HEK293 (cell line): ENCODE measurements around the gene THRSP.

Experiments
- CTCF ChIA-PET: fragments of 350-600 bp; formaldehyde crosslinking; extraction: SDS; loops from one replicate; lab custom pipeline; 2021; ENCODE audit warnings: antibody characterized with exemption; lab: Yijun Ruan, JAX
- POLR2A ChIA-PET: fragments of 300-600 bp; formaldehyde crosslinking; extraction: SDS; loops from one replicate; lab custom pipeline; 2020; ENCODE audit warnings: antibody characterized with exemption, inconsistent platforms; lab: Yijun Ruan, JAX
- H3K27ac ChIP-seq: fragments of 200-500 bp; sonication (Bioruptor generic); 2 replicates; pipeline ENCODE4 v1.5.1; 2014; ENCODE audit warnings: low read depth, low read length, control low read depth, inconsistent platforms; ENCODE audit errors: extremely low read depth
- H3K36me3 ChIP-seq, 2 experiments: fragments of 200-500 bp in 1 of 2; sonication (Bioruptor generic) in 1 of 2; 1 replicate in 1 of 2; 2 replicates in 1 of 2; pipeline ENCODE4 v1.5.1; 2014 to 2017; ENCODE audit warnings: inconsistent platforms in 2 of 2, low read length in 2 of 2; ENCODE audit not compliant: control insufficient read depth in 2 of 2, insufficient read depth in 1 of 2
- H3K4me1 ChIP-seq: fragments of 200-500 bp; sonication (Bioruptor generic); 2 replicates; pipeline ENCODE4 v1.5.1; 2014; ENCODE audit warnings: mild to moderate bottlenecking, low read length, inconsistent platforms; ENCODE audit not compliant: control insufficient read depth, insufficient read depth
- H3K4me3 ChIP-seq: 2 replicates; pipeline ENCODE4 v1.5.1; 2011; ENCODE audit warnings: low read depth, mild to moderate bottlenecking, control low read depth, low read length, moderate library complexity
- H3K9me3 ChIP-seq: fragments of 200-500 bp; sonication (Bioruptor generic); 2 replicates; pipeline ENCODE4 v1.5.1; 2014; ENCODE audit warnings: low read depth, low read length, inconsistent platforms; ENCODE audit not compliant: control insufficient read depth, insufficient read depth
- AEBP2 ChIP-seq: fragments of 450-650 bp; formaldehyde crosslinking; IDR thresholded peaks from 2 replicates; pipeline ENCODE4 v1.5.1; 2016; ENCODE audit warnings: missing biosample characterization, missing genetic modification characterization, borderline replicate concordance
- CTCF ChIP-seq: fragments of 450-650 bp; formaldehyde crosslinking; IDR thresholded peaks from 2 replicates; pipeline ENCODE4 v1.5.1; 2016; ENCODE audit warnings: missing biosample characterization, missing genetic modification characterization
- KLF10 ChIP-seq: fragments of 450-650 bp; IDR thresholded peaks from 2 replicates; pipeline ENCODE4 v1.5.1; 2018; ENCODE audit warnings: missing biosample characterization, mild to moderate bottlenecking, missing genetic modification characterization
- MEIS1 ChIP-seq: sonication (generic); formaldehyde crosslinking; IDR thresholded peaks from 2 replicates; pipeline ENCODE4 v1.8.1; 2022; ENCODE audit warnings: missing genetic modification reagents, mild to moderate bottlenecking, borderline replicate concordance
- SCRT2 ChIP-seq: fragments of 450-650 bp; formaldehyde crosslinking; IDR thresholded peaks from 2 replicates; pipeline ENCODE4 v1.5.1; 2016; ENCODE audit warnings: missing biosample characterization, missing genetic modification characterization
- SP7 ChIP-seq: fragments of 450-650 bp; formaldehyde crosslinking; IDR thresholded peaks from 2 replicates; pipeline ENCODE4 v1.5.1; 2016; ENCODE audit warnings: missing biosample characterization, missing genetic modification characterization
- TCF7L2 ChIP-seq: IDR thresholded peaks from 2 replicates; pipeline ENCODE4 v1.6.1; 2011; ENCODE audit warnings: low read depth, mild to moderate bottlenecking, inconsistent platforms, low read length, moderate library complexity, borderline replicate concordance
- WT1 ChIP-seq: fragments of 450-650 bp; formaldehyde crosslinking; IDR thresholded peaks from 2 replicates; pipeline ENCODE4 v1.5.1; 2016; ENCODE audit warnings: missing biosample characterization, missing genetic modification characterization
- ZBTB21 ChIP-seq: fragments of 450-650 bp; formaldehyde crosslinking; IDR thresholded peaks from 2 replicates; pipeline ENCODE4 v1.5.1; 2017; ENCODE audit warnings: missing biosample characterization, missing genetic modification characterization
- ZNF10 ChIP-seq: fragments of 450-650 bp; formaldehyde crosslinking; IDR thresholded peaks from 2 replicates; pipeline ENCODE4 v1.5.1; 2017; ENCODE audit warnings: missing biosample characterization, missing genetic modification characterization
- ZNF138 ChIP-seq: fragments of 450-650 bp; formaldehyde crosslinking; IDR thresholded peaks from 2 replicates; pipeline ENCODE4 v1.5.1; 2016; ENCODE audit warnings: missing biosample characterization, missing genetic modification characterization, borderline replicate concordance
- ZNF175 ChIP-seq: fragments of 450-650 bp; formaldehyde crosslinking; IDR thresholded peaks from 2 replicates; pipeline ENCODE4 v1.5.1; 2016; ENCODE audit warnings: missing biosample characterization, missing genetic modification characterization
- ZNF184 ChIP-seq: fragments of 450-650 bp; IDR thresholded peaks from 2 replicates; pipeline ENCODE4 v1.5.1; 2018; ENCODE audit warnings: missing biosample characterization, mild to moderate bottlenecking, missing genetic modification characterization
- ZNF26 ChIP-seq: fragments of 450-650 bp; formaldehyde crosslinking; IDR thresholded peaks from 2 replicates; pipeline ENCODE4 v1.5.1; 2016; ENCODE audit warnings: missing biosample characterization, missing genetic modification characterization
- ZNF362 ChIP-seq: fragments of 450-650 bp; formaldehyde crosslinking; IDR thresholded peaks from 2 replicates; pipeline ENCODE4 v1.5.1; 2016; ENCODE audit warnings: missing biosample characterization, missing genetic modification characterization
- ZSCAN4 ChIP-seq: fragments of 450-650 bp; formaldehyde crosslinking; IDR thresholded peaks from 2 replicates; pipeline ENCODE4 v1.5.1; 2017; ENCODE audit warnings: missing biosample characterization, missing genetic modification characterization
- TF ChIP-seq, protein P1 (sequence below): fragments of 450-650 bp; formaldehyde crosslinking; IDR thresholded peaks from 2 replicates; pipeline ENCODE4 v1.5.1; 2016; ENCODE audit warnings: missing biosample characterization, missing genetic modification characterization
- TF ChIP-seq, protein P2 (sequence below): fragments of 450-650 bp; formaldehyde crosslinking; IDR thresholded peaks from 2 replicates; pipeline ENCODE4 v1.5.1; 2017; ENCODE audit warnings: missing biosample characterization, mild to moderate bottlenecking, missing genetic modification characterization, moderate library complexity
- TF ChIP-seq, protein P3 (sequence below): fragments of 450-650 bp; formaldehyde crosslinking; IDR thresholded peaks from 2 replicates; pipeline ENCODE4 v1.5.1; 2016; ENCODE audit warnings: missing biosample characterization, missing genetic modification characterization

The THRSP gene

GRCh38 chr11:78022397-78023396 is 41.0 kb upstream of the THRSP start, which contains the start of gene KCTD14 (continued):
- TF ChIP-seq, protein P1, sequence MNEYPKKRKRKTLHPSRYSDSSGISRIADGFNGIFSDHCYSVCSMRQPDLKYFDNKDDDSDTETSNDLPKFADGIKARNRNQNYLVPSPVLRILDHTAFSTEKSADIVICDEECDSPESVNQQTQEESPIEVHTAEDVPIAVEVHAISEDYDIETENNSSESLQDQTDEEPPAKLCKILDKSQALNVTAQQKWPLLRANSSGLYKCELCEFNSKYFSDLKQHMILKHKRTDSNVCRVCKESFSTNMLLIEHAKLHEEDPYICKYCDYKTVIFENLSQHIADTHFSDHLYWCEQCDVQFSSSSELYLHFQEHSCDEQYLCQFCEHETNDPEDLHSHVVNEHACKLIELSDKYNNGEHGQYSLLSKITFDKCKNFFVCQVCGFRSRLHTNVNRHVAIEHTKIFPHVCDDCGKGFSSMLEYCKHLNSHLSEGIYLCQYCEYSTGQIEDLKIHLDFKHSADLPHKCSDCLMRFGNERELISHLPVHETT (tag by site-specific recombination): no peak
- TF ChIP-seq CTCF (tag by site-specific recombination) (no peak), TCF7L2 (no peak), ZSCAN4 (no peak), ZNF138 (tag by site-specific recombination) (no peak), WT1 (no peak), ZNF184 (tag by site-specific recombination) (no peak)
- TF ChIP-seq, all 188 proteins: peak for 0

- H3K27ac ChIP-seq: no peak overlapping the region
- ChIA-PET CTCF (no interaction called here), POLR2A (no interaction called here)
- H3K4me1 ChIP-seq: peaks cover 4% of the 10 kb centered on the region; the same call in 1 of the 2 replicates
- no peaks in the 10 kb centered on the region for H3K9me3 ChIP-seq
- peak overlapping the region; percentile 30; the same call in 1 of the 2 replicates for H3K4me3 ChIP-seq
- no peaks in the 10 kb centered on the region for H3K36me3 ChIP-seq
- TF ChIP-seq ZNF10 (tag by site-specific recombination) (no peak), MEIS1 (CRISPR knock-in tag) (no peak), ZNF26 (tag by site-specific recombination) (no peak), SP7 (tag by site-specific recombination) (no peak), ZSCAN4 (no peak), ZNF175 (tag by site-specific recombination) (no peak), AEBP2 (tag by site-specific recombination) (no peak), SCRT2 (no peak), ZBTB21 (no peak), KLF10 (tag by site-specific recombination) (no peak), ZNF362 (tag by site-specific recombination) (no peak)
- TF ChIP-seq, protein P2, sequence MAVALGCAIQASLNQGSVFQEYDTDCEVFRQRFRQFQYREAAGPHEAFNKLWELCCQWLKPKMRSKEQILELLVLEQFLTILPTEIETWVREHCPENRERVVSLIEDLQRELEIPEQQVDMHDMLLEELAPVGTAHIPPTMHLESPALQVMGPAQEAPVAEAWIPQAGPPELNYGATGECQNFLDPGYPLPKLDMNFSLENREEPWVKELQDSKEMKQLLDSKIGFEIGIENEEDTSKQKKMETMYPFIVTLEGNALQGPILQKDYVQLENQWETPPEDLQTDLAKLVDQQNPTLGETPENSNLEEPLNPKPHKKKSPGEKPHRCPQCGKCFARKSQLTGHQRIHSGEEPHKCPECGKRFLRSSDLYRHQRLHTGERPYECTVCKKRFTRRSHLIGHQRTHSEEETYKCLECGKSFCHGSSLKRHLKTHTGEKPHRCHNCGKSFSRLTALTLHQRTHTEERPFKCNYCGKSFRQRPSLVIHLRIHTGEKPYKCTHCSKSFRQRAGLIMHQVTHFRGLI (tag by site-specific recombination): no peak
- TF ChIP-seq, protein P3, sequence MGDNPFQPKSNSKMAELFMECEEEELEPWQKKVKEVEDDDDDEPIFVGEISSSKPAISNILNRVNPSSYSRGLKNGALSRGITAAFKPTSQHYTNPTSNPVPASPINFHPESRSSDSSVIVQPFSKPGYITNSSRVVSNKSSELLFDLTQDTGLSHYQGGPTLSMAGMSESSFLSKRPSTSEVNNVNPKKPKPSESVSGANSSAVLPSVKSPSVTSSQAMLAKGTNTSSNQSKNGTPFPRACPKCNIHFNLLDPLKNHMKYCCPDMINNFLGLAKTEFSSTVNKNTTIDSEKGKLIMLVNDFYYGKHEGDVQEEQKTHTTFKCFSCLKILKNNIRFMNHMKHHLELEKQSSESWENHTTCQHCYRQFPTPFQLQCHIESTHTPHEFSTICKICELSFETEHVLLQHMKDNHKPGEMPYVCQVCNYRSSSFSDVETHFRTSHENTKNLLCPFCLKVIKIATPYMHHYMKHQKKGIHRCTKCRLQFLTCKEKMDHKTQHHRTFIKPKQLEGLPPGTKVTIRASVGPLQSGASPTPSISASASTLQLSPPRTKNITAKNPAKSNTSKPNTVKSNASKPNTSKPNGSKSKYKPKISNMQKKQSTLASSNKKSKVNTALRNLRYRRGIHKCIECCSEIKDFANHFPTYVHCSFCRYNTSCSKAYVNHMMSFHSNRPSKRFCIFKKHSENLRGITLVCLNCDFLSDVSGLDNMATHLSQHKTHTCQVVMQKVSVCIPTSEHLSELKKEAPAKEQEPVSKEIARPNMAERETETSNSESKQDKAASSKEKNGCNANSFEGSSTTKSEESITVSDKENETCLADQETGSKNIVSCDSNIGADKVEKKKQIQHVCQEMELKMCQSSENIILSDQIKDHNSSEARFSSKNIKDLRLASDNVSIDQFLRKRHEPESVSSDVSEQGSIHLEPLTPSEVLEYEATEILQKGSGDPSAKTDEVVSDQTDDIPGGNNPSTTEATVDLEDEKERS (tag by site-specific recombination): no peak
These were observed 40.2 kb upstream of the THRSP start for GRCh38 chr11:78023426-78023825.
